HK-2 (cell line): Measurements from ENCODE around the gene RPL10.
A peak's percentile ranks its signal among the peaks of the same experiment; 100 is the strongest.

Experiments
- DNase-seq: peaks from one replicate; pipeline ENCODE4 v3.0.0-alpha.2; 2018; ENCODE audit not compliant: unreplicated experiment

The RPL10 gene

GRCh38 chrX:154430916-154431315 is 32.7 kb downstream of the RPL10 start:
- DNase-seq, result no peak

GRCh38 chrX:154431341-154431740 is 33.2 kb downstream of the RPL10 start:
- no peak for DNase-seq

GRCh38 chrX:154432210-154432609 is 34.0 kb downstream of the RPL10 start:
- no peak for DNase-seq

- no peak for DNase-seq
Measured at GRCh38 chrX:154433605-154434004, 35.4 kb downstream of the RPL10 start.

- DNase-seq, result no peak
Measured at GRCh38 chrX:154434394-154435168, 36.4 kb downstream of the RPL10 start.

- DNase-seq, result no peak
Measured at GRCh38 chrX:154435171-154435733, 37.1 kb downstream of the RPL10 start.

GRCh38 chrX:154436374-154436982 is 38.3 kb downstream of the RPL10 start:
- no peak for DNase-seq

- peak; percentile 51 for DNase-seq
Measured at GRCh38 chrX:154436983-154437752, 39.0 kb downstream of the RPL10 start, which contains the start of gene GDI1. GDI1 (plus strand) TSS chrX:154437154; CDS start chrX:154437255, 101 bp downstream.

GRCh38 chrX:154437971-154438893 is 40.1 kb downstream of the RPL10 start:
- no peak for DNase-seq

GRCh38 chrX:154439841-154440240 is 41.7 kb downstream of the RPL10 start:
- no peak for DNase-seq

- no peak for DNase-seq
Measured at GRCh38 chrX:154440623-154441357, 42.6 kb downstream of the RPL10 start.

- DNase-seq, result no peak
Measured at GRCh38 chrX:154441564-154441963, 43.4 kb downstream of the RPL10 start.

GRCh38 chrX:154441984-154442707 is 44.0 kb downstream of the RPL10 start:
- no peak for DNase-seq

- no peak for DNase-seq
Measured at GRCh38 chrX:154443479-154443910, 45.3 kb downstream of the RPL10 start.

GRCh38 chrX:154443992-154444754 is 46.0 kb downstream of the RPL10 start, which contains the start of gene FAM50A:
FAM50A (plus strand) TSS chrX:154444141; CDS start chrX:154444236, 95 bp downstream.
- peak; percentile 68 for DNase-seq

GRCh38 chrX:154444755-154445246 is 46.6 kb downstream of the RPL10 start:
- no peak for DNase-seq

GRCh38 chrX:154445776-154446175 is 47.6 kb downstream of the RPL10 start:
- no peak for DNase-seq

GRCh38 chrX:154446430-154446829 is 48.3 kb downstream of the RPL10 start:
- DNase-seq, result no peak

GRCh38 chrX:154448484-154448883 is 50.3 kb downstream of the RPL10 start:
- DNase-seq, result no peak
